GM23338 (cell line): ENCODE results near the gene GPHN. TPM values are rescaled to one million over a fixed set of nuclear protein-coding genes. Genes with fewer than 3 reads are reported as not detected.

Source experiments
- ATAC-seq: fragments of 200-7000 bp; cut with Tn5 transposase; 3 replicates; pipeline ENCODE4 v1.9.1; 2020
- DNase-seq: peaks from one replicate; pipeline ENCODE4 v3.0.0-alpha.2; 2015; ENCODE audit warnings: low spot score
- H2AFZ ChIP-seq: fragments of 200-600 bp; sonication (generic); 2 replicates; pipeline ENCODE4 v1.8.0; 2016; ENCODE audit warnings: antibody characterized with exemption, mild to moderate bottlenecking, moderate library complexity
- H3F3A ChIP-seq: fragments of 200-600 bp; sonication (generic); replicated peaks from 2 replicates; pipeline ENCODE4 v1.8.0; 2017; ENCODE audit warnings: antibody characterized with exemption, mixed run types, low read depth
- H3K27ac ChIP-seq: fragments of 200-600 bp; sonication (generic); 2 replicates; pipeline ENCODE4 v1.6.1; 2016; ENCODE audit warnings: low read depth
- H3K27me3 ChIP-seq: fragments of 200-600 bp; sonication (generic); 2 replicates; pipeline ENCODE4 v1.8.0; 2016; ENCODE audit warnings: mild to moderate bottlenecking, mixed run types, moderate library complexity; ENCODE audit not compliant: insufficient read depth
- H3K36me3 ChIP-seq: fragments of 200-600 bp; sonication (generic); 2 replicates; pipeline ENCODE4 v1.8.0; 2016; ENCODE audit warnings: mild to moderate bottlenecking; ENCODE audit not compliant: insufficient read depth
- H3K4me1 ChIP-seq: fragments of 200-600 bp; sonication (generic); 2 replicates; pipeline ENCODE4 v1.8.0; 2016; ENCODE audit warnings: mild to moderate bottlenecking, moderate library complexity; ENCODE audit not compliant: insufficient read depth
- H3K4me2 ChIP-seq: fragments of 200-600 bp; sonication (generic); 2 replicates; pipeline ENCODE4 v1.7.1; 2017; ENCODE audit warnings: mixed run types
- H3K4me3 ChIP-seq: fragments of 200-600 bp; sonication (generic); 2 replicates; pipeline ENCODE4 v1.6.1; 2016; ENCODE audit warnings: mixed run types
- H3K79me2 ChIP-seq: fragments of 200-600 bp; sonication (generic); replicated peaks from 2 replicates; pipeline ENCODE4 v1.8.0; 2017; ENCODE audit warnings: mild to moderate bottlenecking; ENCODE audit not compliant: insufficient read depth
- H3K9me2 ChIP-seq: fragments of 200-600 bp; sonication (generic); 2 replicates; pipeline ENCODE4 v1.8.0; 2017; ENCODE audit not compliant: insufficient read depth
- H4K20me1 ChIP-seq: fragments of 200-600 bp; sonication (generic); replicated peaks from 2 replicates; pipeline ENCODE4 v1.8.0; 2017; ENCODE audit warnings: mild to moderate bottlenecking; ENCODE audit not compliant: insufficient read depth
- H3K27ac Mint-ChIP-seq: 2 replicates; pipeline ENCODE4 v1.8.0; 2020; ENCODE audit warnings: inconsistent platforms, mild to moderate bottlenecking, moderate library complexity, mixed read lengths
- H3K27me3 Mint-ChIP-seq: 3 replicates; pipeline ENCODE4 v1.8.0; 2022; ENCODE audit warnings: low read depth, mild to moderate bottlenecking, moderate library complexity, mixed read lengths, inconsistent platforms; ENCODE audit not compliant: insufficient read depth, poor library complexity
- H3K36me3 Mint-ChIP-seq: 3 replicates; pipeline ENCODE4 v1.8.0; 2021; ENCODE audit warnings: low read depth, mild to moderate bottlenecking, inconsistent platforms, moderate library complexity, mixed read lengths
- H3K4me1 Mint-ChIP-seq: 3 replicates; pipeline ENCODE4 v1.8.0; 2020; ENCODE audit warnings: mild to moderate bottlenecking, inconsistent platforms, mixed read lengths
- H3K4me3 Mint-ChIP-seq: 3 replicates; pipeline ENCODE4 v1.8.0; 2021; ENCODE audit warnings: moderate library complexity, mild to moderate bottlenecking, inconsistent platforms, mixed read lengths
- H3K9me3 Mint-ChIP-seq: 3 replicates; pipeline ENCODE4 v1.8.0; 2020; ENCODE audit warnings: moderate library complexity, mild to moderate bottlenecking, inconsistent platforms, mixed read lengths
- CREB1 ChIP-seq: fragments of 250-450 bp; sonication (Bioruptor Pico); IDR thresholded peaks from 2 replicates; pipeline ENCODE4 v1.5.0; 2020; ENCODE audit warnings: low read depth, mild to moderate bottlenecking, moderate library complexity
- EZH2phosphoT487 ChIP-seq: fragments of 200-600 bp; sonication (generic); IDR thresholded peaks from one replicate; pipeline ENCODE4 v1.8.1; 2018; ENCODE audit warnings: antibody characterized with exemption; ENCODE audit not compliant: unreplicated experiment
- POLR2AphosphoS5 ChIP-seq: IDR thresholded peaks from 2 replicates; pipeline ENCODE4 v1.6.1; 2016; ENCODE audit warnings: antibody characterized with exemption, low read depth
- STAT1 ChIP-seq: IDR thresholded peaks from one replicate; pipeline ENCODE4 v1.6.1; 2016; ENCODE audit warnings: antibody characterized with exemption; ENCODE audit not compliant: unreplicated experiment
- ZNF462 ChIP-seq: fragments of 250-450 bp; sonication (Bioruptor Pico); IDR thresholded peaks from 2 replicates; pipeline ENCODE4 v1.5.0; 2020; ENCODE audit warnings: mild to moderate bottlenecking, moderate library complexity
- polyA plus RNA-seq: library from polyadenylated mRNA; unstranded; fragments of >200 nt; fragmentation: Nextera tagmentation; extraction: Ambion mirVana; gene quantifications from 2 replicates; pipeline ENCODE4 v1.2.1, GENCODE V29; 2016
- total RNA-seq: library from RNA; depleted of rRNA; stranded (reverse); fragments of >200 nt; shearing (Covaris generic); gene quantifications from 2 replicates; pipeline ENCODE4 v1.2.3, GENCODE V29; 2014
- TF ChIP-seq, protein P1 (sequence below): IDR thresholded peaks from one replicate; pipeline ENCODE4 v1.6.1; 2018; ENCODE audit warnings: antibody characterized with exemption; ENCODE audit not compliant: unreplicated experiment

GPHN gene
- total and polyA plus RNA-seq, 2 experiments from 2014 or later = 17.6 to 20.6 TPM

GRCh38 chr14:66601932-66602578 is 94.1 kb downstream of the GPHN start (continued):
- TF ChIP-seq ZNF462 (CRISPR knock-in tag) (no peak), EZH2phosphoT487 (no peak), POLR2AphosphoS5 (no peak), STAT1 (no peak), CREB1 (no peak)

DNA sequence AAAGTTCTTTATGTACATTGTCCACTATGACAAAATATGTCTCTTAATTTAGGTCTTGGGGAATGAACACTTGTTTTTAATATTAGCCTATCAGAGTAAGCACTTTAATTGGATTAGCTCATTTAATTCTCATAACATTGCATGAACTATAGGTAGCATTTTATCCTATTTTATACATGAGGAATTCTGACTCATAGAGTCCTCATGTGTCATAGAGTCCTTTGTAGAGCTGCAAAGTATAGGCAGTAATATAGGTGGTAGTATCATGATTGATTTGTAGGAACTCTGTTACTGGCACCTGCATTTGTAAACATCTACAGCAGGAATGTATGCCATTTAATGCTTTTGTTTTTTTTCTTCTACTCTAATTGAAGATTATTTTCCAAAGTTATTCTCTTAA is 96.0 kb downstream of the GPHN start:
- no peaks in the 10 kb centered on the region for H3K27me3 Mint-ChIP-seq
- Histone ChIP-seq H3K36me3 (no peaks in the 10 kb centered on the region), H3K79me2 (peaks cover 35% of the 10 kb centered on the region), H3F3A (no peaks in the 10 kb centered on the region), H3K4me3 (no peak overlapping the region), H3K4me1 (no peaks in the 10 kb centered on the region), H3K9me2 (no peaks in the 10 kb centered on the region), H2AFZ (no peak overlapping the region), H4K20me1 (no peaks in the 10 kb centered on the region), H3K27me3 (no peaks in the 10 kb centered on the region), H3K4me2 (no peak overlapping the region), H3K27ac (no peak overlapping the region)
- no peak overlapping the region for H3K27ac Mint-ChIP-seq
- no peaks in the 10 kb centered on the region for H3K4me1 Mint-ChIP-seq
- no peak overlapping the region for H3K4me3 Mint-ChIP-seq
- peaks cover 8% of the 10 kb centered on the region for H3K9me3 Mint-ChIP-seq
- ATAC-seq (no peak), DNase-seq (no peak)
- no peaks in the 10 kb centered on the region for H3K36me3 Mint-ChIP-seq
- TF ChIP-seq, protein P1, sequence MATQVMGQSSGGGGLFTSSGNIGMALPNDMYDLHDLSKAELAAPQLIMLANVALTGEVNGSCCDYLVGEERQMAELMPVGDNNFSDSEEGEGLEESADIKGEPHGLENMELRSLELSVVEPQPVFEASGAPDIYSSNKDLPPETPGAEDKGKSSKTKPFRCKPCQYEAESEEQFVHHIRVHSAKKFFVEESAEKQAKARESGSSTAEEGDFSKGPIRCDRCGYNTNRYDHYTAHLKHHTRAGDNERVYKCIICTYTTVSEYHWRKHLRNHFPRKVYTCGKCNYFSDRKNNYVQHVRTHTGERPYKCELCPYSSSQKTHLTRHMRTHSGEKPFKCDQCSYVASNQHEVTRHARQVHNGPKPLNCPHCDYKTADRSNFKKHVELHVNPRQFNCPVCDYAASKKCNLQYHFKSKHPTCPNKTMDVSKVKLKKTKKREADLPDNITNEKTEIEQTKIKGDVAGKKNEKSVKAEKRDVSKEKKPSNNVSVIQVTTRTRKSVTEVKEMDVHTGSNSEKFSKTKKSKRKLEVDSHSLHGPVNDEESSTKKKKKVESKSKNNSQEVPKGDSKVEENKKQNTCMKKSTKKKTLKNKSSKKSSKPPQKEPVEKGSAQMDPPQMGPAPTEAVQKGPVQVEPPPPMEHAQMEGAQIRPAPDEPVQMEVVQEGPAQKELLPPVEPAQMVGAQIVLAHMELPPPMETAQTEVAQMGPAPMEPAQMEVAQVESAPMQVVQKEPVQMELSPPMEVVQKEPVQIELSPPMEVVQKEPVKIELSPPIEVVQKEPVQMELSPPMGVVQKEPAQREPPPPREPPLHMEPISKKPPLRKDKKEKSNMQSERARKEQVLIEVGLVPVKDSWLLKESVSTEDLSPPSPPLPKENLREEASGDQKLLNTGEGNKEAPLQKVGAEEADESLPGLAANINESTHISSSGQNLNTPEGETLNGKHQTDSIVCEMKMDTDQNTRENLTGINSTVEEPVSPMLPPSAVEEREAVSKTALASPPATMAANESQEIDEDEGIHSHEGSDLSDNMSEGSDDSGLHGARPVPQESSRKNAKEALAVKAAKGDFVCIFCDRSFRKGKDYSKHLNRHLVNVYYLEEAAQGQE = no peak
- TF ChIP-seq EZH2phosphoT487 = no peak
